ENCODE data around the gene GID4.
A peak's percentile ranks its signal among the peaks of the same experiment; 100 is the strongest.

GID4 gene

GRCh38 chr17:18017958-18018357 lies 21.2 kb upstream of the GID4 start:
- DNase-seq (ENCODE audit: low spot score): no peak

- no peak for DNase-seq (ENCODE audit: low spot score)
These were observed 20.7 kb upstream of the GID4 start for GRCh38 chr17:18018411-18018921.

GRCh38 chr17:18019838-18020154 lies 19.4 kb upstream of the GID4 start:
- DNase-seq (ENCODE audit: low spot score): no peak

GRCh38 chr17:18020971-18021370 lies 18.2 kb upstream of the GID4 start:
- DNase-seq (ENCODE audit: low spot score): no peak

- DNase-seq (ENCODE audit: low spot score): no peak
These were observed 17.8 kb upstream of the GID4 start for GRCh38 chr17:18021372-18021771.

GRCh38 chr17:18025241-18025944 lies 13.8 kb upstream of the GID4 start:
- DNase-seq (ENCODE audit: low spot score): peak; percentile 77

- no peak for DNase-seq (ENCODE audit: low spot score)
These were observed 13.0 kb upstream of the GID4 start for GRCh38 chr17:18025945-18026776.

- DNase-seq (ENCODE audit: low spot score): no peak
These were observed 11.9 kb upstream of the GID4 start for GRCh38 chr17:18027280-18027679.

GRCh38 chr17:18028114-18028951 lies 10.9 kb upstream of the GID4 start:
- no peak for DNase-seq (ENCODE audit: low spot score)

GRCh38 chr17:18028952-18029540 lies 10.2 kb upstream of the GID4 start:
- no peak for DNase-seq (ENCODE audit: low spot score)

- no peak for DNase-seq (ENCODE audit: low spot score)
These were observed 7.3 kb upstream of the GID4 start for GRCh38 chr17:18031955-18032354.

- DNase-seq (ENCODE audit: low spot score): peak; percentile 83
These were observed 5.6 kb upstream of the GID4 start for GRCh38 chr17:18033442-18034099.

GRCh38 chr17:18035704-18036103 lies 3.5 kb upstream of the GID4 start:
- no peak for DNase-seq (ENCODE audit: low spot score)

GRCh38 chr17:18037486-18037885 lies 1.7 kb upstream of the GID4 start:
- DNase-seq (ENCODE audit: low spot score): no peak

GRCh38 chr17:18038149-18038850 lies 908 bp upstream of the GID4 start:
- DNase-seq (ENCODE audit: low spot score): peak; percentile 51

- DNase-seq (ENCODE audit: low spot score): no peak
These were observed 490 bp downstream of the GID4 start for GRCh38 chr17:18039535-18040260.

GRCh38 chr17:18040261-18040858 lies 1.2 kb downstream of the GID4 start:
- no peak for DNase-seq (ENCODE audit: low spot score)

- DNase-seq (ENCODE audit: low spot score): no peak
These were observed 2.6 kb downstream of the GID4 start for GRCh38 chr17:18041776-18042175.

GRCh38 chr17:18042983-18043382 lies 3.8 kb downstream of the GID4 start:
- DNase-seq (ENCODE audit: low spot score): no peak

- no peak for DNase-seq (ENCODE audit: low spot score)
These were observed 4.3 kb downstream of the GID4 start for GRCh38 chr17:18043491-18043890.

All from activated CD4-positive, alpha-beta T cell treated with anti-CD3 and anti-CD28 coated beads, Interleukin-2, Interleukin-4, amounts not matched to agents 100 ng/mL and 50 ng/mL, durations not matched to agents 16 hours and 8 hours (primary cell).